Glomerular visceral epithelial cell (primary cell): ENCODE measurements around the gene ZNF511.
"Not testable (repeated sequence)": the region's sequence is repeated elsewhere in the genome, so short reads cannot be mapped to it uniquely, and the experiment has no call there.

ENCODE experiments used
- DNase-seq: peaks from one replicate; pipeline ENCODE4 v3.0.0-alpha.2; 2016; ENCODE audit errors: extremely low spot score

The ZNF511 gene

GRCh38 chr10:133314911-133315310 lies 6.2 kb downstream of the ZNF511 start:
- DNase-seq: no peak

DNA sequence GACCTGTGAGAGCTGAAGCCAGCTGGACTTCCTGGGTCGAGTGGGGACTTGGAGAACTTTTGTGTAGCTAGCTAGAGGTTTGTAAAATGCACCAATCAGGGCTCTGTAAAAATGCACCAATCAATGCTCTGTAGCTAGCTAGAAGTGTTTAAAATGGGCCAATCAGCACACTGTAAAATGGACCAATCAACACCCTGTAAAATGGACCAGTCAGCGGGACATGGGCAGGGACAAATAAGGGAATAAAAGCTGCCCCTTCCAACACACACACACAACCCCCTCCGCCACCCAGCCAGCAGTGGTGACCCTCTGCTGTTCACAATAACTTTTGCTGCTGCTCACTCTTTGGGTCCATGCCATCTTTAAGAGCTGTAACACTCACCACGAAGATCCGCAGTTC lies 7.1 kb downstream of the ZNF511 start:
- peak; percentile 21 for DNase-seq

DNA sequence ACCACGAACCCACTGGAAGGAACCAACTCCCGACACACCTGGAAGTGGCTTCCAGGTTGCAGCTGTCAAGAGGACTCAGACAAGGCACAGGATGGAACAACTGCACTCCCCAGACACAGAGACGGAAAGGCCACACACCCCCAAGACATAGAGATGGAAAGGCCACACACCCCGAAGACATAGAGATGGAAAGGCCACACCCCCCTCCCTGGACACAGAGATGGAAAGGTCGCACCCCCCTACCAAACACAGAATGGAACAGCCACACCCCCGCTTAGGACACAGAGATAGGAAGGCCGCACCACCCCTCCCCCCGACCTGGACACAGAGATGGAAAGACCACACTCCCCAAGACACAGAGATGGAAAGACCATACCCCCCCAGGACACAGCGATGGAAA lies 7.6 kb downstream of the ZNF511 start:
- no peak for DNase-seq

DNA sequence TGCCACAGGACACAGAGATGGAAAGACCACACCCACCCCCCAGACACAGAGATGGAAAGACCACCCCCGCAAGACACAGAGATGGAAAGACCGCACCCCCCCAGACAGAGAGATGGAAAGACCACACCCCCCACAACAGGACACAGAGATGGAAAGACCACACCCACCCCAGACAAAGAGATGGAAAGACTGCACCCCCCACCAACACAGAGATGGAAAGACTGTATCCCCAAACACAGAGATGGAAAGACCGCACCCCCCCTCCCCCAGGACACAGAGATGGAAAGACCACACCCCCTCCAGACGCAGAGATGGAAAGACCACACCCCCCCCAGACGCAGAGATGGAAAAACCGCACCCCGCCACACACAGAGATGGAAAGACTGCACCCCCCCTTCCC lies 8.0 kb downstream of the ZNF511 start:
- DNase-seq: no peak

- DNase-seq: peak; percentile 63
Observed at GRCh38 chr10:133318494-133319127, 9.9 kb downstream of the ZNF511 start.

DNA sequence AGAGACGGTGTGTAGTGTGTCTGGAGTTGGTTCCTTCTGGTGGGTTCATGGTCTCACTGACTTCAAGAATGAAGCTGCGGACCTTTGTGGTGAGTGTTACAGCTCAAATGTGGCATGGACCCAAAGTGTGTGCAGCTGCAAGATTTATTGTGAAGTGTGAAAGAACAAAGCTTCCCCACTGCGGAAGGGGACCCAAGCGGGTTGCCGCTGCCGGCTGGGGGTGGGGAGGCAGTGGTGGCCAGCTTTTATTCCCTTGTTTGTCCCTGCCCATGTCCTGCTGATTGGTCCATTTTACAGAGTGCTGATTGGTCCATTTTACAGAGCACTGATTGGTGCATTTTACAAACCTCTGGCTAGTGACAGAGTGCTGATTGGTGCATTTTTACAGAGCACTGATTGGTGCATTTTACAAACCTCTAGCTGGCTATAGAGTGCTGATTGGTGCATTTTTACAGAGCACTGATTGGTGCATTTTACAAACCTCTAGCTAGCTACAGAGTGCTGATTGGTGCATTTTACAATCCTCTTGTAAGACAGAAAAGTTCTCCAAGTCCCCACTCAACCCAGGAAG lies 12.2 kb downstream of the ZNF511 start:
- DNase-seq: not testable (repeated sequence)

DNA sequence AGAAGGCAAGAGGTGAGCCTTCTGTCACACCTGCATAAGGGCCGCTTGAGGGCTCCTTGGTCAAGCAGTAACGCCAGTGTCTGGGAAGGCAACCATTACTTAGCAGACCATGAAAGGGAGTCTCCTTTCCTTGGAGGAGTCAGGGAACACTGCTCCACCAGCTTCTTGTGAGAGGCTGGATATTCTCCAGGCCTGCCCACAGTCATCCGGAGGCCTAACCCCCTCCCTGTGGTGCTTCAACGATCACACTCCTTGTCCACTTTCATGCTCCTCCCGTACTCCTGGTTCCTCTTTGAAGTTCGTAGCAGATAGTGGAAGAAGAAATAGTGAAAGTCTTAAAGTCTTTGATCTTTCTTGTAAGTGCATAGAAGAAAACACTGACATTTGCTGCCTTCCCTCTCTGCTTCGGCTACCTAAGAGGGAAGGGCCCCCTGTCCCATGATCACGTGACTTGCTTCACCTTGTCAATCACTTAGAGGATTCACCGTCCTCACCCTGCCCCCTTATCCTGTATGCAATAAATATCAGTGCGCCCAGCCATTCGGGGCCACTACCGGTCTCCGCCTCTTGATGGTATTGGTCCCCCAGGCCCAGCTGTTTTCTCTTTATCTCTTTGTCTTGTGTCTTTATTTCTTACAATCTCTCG lies 13.5 kb downstream of the ZNF511 start:
- DNase-seq: not testable (repeated sequence)

DNA sequence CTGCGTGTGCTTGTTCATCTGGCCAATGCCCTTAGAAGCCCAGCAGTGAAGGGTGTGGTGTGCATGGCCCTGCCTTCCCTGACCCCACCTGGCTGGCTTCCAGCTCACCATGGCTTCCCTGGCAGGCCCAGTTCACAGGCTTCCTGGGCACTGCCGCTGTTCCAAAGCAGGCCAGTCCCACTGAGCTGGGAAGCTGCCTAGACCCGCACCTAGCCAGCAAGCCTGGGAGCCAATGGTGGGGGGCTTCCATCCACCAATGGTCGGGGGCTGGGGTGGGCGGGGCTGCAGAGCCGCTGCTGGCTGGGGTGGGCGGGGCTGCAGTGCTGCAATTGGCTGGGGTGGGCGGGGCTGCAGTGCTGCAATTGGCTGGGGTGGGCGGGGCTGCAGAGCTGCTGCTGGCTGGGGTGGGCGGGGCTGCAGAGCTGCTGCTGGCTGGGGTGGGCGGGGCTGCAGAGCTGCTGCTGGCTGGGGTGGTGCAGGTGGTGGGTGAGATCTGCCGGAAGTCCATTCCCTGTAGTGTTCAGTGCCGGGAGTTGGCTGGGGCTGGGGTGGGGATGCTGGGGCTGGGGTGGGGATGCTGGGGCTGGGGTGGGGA lies 15.6 kb downstream of the ZNF511 start:
- DNase-seq: peak; percentile 54

GRCh38 chr10:133324857-133325260 lies 16.1 kb downstream of the ZNF511 start:
- DNase-seq: no peak

DNA sequence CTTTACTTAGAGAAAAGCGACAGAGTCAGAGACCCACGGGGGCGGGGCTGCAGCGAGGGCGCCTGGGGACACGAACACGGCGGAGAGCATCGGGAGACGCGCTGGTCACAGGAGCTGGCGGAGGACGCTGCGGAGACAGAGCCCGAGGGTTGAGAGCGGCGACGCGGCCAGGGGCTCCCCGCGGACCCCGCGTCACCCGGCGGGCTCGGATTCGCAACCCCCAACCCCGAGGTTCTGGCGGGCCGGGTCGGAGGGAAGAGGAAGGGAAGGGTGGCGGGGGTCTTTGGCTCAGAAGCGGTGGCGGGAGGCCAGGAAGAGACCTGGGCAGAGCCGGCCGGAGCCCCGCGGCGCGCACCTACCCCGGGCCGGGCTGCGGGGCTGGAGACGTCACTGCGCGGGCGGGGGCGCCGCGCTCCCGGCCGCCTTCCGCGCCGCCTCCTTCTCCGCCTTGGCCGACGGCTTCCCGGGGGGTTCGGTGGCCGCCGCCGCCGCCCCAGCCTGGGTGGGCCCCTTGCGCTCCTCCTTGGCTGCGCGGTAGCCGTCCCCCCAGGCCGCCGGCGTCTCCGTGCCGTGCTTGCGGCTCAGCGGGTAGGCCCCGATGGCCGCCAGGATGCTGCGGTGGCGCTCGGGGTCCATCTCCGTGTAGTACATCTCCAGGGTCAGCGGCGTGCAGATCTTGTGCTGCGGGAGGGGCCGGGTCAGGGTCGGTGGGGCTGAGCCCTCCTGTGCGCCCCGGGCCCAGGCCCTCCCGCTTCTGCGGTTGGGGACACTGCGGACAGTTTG lies 16.9 kb downstream of the ZNF511 start:
- DNase-seq: no peak

- DNase-seq: no peak
Observed at GRCh38 chr10:133326223-133326551, 17.5 kb downstream of the ZNF511 start.

- DNase-seq: peak; percentile 34
Observed at GRCh38 chr10:133326745-133327650, 18.3 kb downstream of the ZNF511 start.

- peak; percentile 84 for DNase-seq
Observed at GRCh38 chr10:133327651-133328357, 19.1 kb downstream of the ZNF511 start.

- no peak for DNase-seq
Observed at GRCh38 chr10:133328358-133329343, 19.9 kb downstream of the ZNF511 start.

DNA sequence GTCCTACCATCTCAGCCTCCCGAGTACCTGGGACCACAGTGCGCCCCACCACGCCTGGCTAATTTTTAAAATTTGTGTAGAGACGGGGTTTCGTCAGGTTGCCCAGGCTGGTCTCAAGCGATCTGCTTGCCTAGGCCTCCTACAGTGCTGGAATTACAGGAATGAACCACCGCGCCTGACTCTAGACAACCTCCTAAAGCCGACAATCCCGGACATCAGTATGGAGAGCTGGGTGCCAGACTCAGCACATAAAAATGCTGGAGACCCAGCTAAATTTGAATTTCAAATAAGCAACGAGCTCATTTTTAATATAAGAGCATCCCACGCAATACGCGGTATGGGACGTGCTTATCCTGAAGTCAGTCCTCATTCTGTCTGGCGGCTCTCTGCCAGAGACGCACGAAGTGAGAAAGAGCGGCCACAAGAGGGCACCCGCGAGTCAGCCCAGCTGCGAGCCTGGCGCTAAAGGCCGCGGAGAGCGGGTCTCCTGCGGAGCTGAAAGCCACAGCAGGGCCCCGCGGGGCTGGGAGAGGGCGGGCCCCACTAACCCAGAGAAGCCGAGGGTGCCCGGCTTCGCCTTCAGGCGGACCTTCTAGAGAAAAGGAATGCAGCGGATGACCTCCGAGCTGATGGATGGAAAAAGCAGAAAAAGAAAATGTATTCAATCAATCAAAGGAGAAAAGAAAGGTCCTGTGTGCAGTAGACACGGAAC lies 20.9 kb downstream of the ZNF511 start:
- peak; percentile 88 for DNase-seq

DNA sequence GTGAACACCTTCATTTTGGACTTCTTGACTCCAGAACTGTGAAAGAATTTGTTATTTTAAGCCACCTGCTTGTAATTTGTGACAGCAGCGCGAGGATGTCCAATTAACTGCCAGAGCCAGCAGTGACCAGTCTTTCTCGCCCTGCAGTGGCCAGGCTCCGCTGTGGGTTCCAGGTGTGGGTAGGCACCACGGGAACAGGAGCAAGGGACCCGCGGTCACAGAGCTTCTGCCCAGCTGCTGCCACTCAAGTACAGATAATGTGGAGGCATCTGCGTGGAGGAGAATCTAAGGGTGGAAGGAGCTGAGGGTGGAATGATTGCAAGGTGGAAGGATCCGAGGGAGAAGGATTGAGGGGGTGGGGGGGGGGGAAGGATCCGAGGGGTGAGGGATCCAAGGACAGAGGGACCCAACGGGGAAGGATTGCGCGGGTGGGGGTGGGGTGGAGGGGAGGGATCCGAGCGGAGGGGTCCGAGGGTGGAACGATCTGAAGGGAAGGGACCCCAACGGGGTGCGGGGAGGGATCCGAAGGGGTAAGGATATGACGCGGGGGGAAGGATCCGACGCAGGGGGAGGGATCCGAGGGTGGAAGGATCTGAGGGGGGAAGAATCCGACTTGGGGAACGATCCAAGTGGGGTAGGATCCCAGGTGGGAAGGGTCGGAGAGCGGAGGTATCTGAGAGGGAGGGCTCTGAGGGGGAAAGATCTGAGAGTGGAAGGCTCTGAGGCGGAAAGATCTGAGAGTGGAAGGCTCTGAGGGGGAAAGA lies 24.4 kb downstream of the ZNF511 start:
- DNase-seq: no peak

DNA sequence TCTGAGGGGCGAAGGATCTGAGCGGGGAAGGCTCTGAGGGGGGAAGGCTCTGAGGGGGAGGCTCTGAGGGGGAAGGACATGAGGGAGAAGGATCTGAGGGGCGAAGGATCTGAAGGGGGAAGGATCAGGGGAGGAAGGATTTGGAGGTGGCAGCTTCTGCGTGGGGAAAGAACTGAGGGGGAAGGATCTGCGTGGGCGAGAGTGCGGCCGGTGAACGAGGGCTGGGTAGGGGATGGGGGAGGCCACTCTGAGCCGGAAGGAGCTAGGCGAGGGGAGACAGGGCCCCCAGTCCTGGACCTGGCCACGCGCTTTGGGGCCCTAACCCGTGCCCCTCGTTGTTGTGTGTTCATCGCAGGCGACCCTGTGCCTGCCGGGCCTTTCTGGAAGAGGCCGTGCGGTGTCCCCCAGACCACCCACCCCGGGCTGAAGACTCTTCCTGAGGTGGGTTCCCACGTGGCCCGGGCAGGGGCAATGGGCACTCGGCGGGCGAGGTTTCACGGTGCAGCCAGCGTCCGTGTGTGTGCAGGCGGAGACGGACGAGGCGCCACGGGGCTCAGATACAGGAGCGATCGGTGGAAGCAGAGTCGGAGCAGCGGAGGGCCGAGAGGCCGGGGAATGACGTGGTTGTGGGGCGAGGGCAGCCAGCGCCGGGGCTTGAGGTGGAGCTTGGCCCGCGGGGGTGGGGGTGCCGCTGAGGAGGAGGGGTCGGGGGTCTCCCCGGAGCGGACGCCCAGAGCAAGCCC lies 26.0 kb downstream of the ZNF511 start:
- DNase-seq: no peak
